Neural cell (in vitro differentiated cells): Measurements from ENCODE around the gene TRERF1.

Experiments used
- EZH2 ChIP-seq: fragments of 200-600, 300-800 bp; shearing (Covaris generic), sonication (generic); IDR thresholded peaks from 2 replicates; pipeline ENCODE4 v1.6.1; 2014; ENCODE audit warnings: antibody characterized with exemption, low read length, borderline replicate concordance, mild to moderate bottlenecking; ENCODE audit not compliant: insufficient read depth, poor library complexity, severe bottlenecking
- MXI1 ChIP-seq: fragments of 450-650 bp; conservative IDR thresholded peaks from 2 replicates; pipeline ENCODE4 v1.6.1; 2014; ENCODE audit warnings: antibody characterized with exemption, mild to moderate bottlenecking; ENCODE audit not compliant: poor library complexity, severe bottlenecking
- POLR2AphosphoS5 ChIP-seq: IDR thresholded peaks from 2 replicates; pipeline ENCODE4 v1.6.1; 2012
- RAD21 ChIP-seq: fragments of 450-650 bp; conservative IDR thresholded peaks from 2 replicates; pipeline ENCODE4 v1.6.1; 2014; ENCODE audit warnings: antibody characterized with exemption, mild to moderate bottlenecking, moderate library complexity
- SMC3 ChIP-seq: fragments of 450-650 bp; conservative IDR thresholded peaks from 2 replicates; pipeline ENCODE4 v1.6.1; 2014; ENCODE audit warnings: antibody characterized with exemption, mild to moderate bottlenecking, moderate library complexity; ENCODE audit not compliant: poor library complexity
- TAF1 ChIP-seq: IDR thresholded peaks from 2 replicates; pipeline ENCODE4 v1.6.1; 2012; ENCODE audit warnings: low read depth
- TF ChIP-seq, protein P1 (sequence below): fragments of 450-650 bp; IDR thresholded peaks from 2 replicates; pipeline ENCODE4 v1.5.1; 2014; ENCODE audit warnings: antibody characterized with exemption, mild to moderate bottlenecking, moderate library complexity; ENCODE audit not compliant: poor library complexity, severe bottlenecking

- TF ChIP-seq TAF1 (no peak), RAD21 (no peak), SMC3 (no peak), POLR2AphosphoS5 (no peak), EZH2 (no peak), MXI1 (no peak)
- TF ChIP-seq, protein P1, sequence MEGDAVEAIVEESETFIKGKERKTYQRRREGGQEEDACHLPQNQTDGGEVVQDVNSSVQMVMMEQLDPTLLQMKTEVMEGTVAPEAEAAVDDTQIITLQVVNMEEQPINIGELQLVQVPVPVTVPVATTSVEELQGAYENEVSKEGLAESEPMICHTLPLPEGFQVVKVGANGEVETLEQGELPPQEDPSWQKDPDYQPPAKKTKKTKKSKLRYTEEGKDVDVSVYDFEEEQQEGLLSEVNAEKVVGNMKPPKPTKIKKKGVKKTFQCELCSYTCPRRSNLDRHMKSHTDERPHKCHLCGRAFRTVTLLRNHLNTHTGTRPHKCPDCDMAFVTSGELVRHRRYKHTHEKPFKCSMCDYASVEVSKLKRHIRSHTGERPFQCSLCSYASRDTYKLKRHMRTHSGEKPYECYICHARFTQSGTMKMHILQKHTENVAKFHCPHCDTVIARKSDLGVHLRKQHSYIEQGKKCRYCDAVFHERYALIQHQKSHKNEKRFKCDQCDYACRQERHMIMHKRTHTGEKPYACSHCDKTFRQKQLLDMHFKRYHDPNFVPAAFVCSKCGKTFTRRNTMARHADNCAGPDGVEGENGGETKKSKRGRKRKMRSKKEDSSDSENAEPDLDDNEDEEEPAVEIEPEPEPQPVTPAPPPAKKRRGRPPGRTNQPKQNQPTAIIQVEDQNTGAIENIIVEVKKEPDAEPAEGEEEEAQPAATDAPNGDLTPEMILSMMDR = no peak
Observed at GRCh38 chr6:42254505-42254904, 197.2 kb downstream of the TRERF1 start.
